ENCODE measurements around the gene PPP1R13B. TPM values are rescaled to one million over a fixed set of nuclear protein-coding genes. Genes with fewer than 3 reads are reported as not detected.

PPP1R13B gene
- total RNA-seq, 4 donors from 2014 or later, result 10.4 to 24.6 (median 11.8) TPM

- TF ChIP-seq, protein P1, sequence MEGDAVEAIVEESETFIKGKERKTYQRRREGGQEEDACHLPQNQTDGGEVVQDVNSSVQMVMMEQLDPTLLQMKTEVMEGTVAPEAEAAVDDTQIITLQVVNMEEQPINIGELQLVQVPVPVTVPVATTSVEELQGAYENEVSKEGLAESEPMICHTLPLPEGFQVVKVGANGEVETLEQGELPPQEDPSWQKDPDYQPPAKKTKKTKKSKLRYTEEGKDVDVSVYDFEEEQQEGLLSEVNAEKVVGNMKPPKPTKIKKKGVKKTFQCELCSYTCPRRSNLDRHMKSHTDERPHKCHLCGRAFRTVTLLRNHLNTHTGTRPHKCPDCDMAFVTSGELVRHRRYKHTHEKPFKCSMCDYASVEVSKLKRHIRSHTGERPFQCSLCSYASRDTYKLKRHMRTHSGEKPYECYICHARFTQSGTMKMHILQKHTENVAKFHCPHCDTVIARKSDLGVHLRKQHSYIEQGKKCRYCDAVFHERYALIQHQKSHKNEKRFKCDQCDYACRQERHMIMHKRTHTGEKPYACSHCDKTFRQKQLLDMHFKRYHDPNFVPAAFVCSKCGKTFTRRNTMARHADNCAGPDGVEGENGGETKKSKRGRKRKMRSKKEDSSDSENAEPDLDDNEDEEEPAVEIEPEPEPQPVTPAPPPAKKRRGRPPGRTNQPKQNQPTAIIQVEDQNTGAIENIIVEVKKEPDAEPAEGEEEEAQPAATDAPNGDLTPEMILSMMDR (IDR thresholded peaks at IDR 0.05 in 4 of 5, conservative IDR thresholded peaks at IDR 0.05 in 1 of 5), result no peak
- TF ChIP-seq POLR2A (IDR thresholded peaks at IDR 0.05), result no peak
- in situ Hi-C loops (cut with MboI; ENCODE audit: low sequenced_read_pairs in 4 of 4) (no loop called here), intact Hi-C loops (cut with DNase I; ENCODE audit: low total_unique reads) (no loop called here)
- Histone ChIP-seq H3K27ac (peak overlapping the region; percentile 71 to 84 (median 74)), H3K4me3 (no peak overlapping the region), H3K9me3 (no peaks in the 10 kb centered on the region), H3K36me3 (peaks cover 0 to 18% of the 10 kb centered on the region in 2 donors), H3K4me1 (peaks cover 65 to 66% of the 10 kb centered on the region in 2 donors), H3K27me3 (no peaks in the 10 kb centered on the region)
- DNase-seq (no peak), ATAC-seq (no peak)
Observed at GRCh38 chr14:103699261-103699661, 148.1 kb downstream of the PPP1R13B start.

DNA sequence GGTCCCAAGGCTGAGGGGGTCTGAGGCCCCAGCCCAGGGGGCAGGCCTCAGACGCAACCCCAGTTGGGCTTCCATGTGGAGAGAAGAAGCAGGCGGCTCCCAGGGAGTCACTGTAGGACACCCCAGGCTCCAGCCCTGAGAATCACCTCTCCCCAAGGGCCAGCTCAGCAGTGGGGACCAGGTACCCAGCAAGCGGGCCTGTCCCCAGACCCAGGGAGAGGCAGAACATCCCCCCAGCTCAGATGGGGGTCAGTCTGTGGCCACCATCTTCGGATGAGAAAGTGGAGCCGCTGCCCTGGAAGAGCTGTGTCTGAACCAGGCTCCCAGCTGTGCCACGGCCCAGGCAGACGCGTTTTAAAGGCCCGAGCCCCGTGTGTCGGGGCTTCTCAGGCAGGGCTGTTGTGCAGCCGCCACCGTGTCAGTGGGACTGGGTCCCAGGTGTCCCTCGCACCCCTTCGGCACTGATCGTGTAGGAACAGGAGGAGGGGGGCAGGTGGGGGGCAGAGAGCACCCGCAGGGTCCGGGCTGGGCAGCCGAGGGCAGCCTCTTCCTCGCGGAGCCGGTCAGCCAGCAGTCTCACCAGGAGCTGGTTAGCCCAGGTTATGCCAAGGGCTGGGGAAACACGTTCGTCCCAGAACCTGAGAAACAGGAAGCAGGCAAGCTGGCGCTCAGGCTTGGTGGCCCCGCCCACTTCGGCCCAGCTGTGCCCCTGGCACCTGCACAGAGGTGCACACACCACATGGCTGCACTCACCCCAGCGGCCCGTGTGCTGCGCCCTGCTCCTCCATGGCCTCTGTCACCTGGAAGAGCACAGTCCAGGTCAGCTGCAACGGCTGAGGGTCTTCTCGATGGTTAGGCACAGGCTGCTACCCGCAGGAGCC, 148.8 kb downstream of the PPP1R13B start:
- H3K4me3 ChIP-seq, result no peak overlapping the region
- ATAC-seq (no peak), DNase-seq (no peak)
- TF ChIP-seq POLR2A (IDR thresholded peaks at IDR 0.05), result no peak
- TF ChIP-seq, protein P1 (IDR thresholded peaks at IDR 0.05 in 4 of 5, conservative IDR thresholded peaks at IDR 0.05 in 1 of 5), result no peak
- peaks cover 66 to 67% of the 10 kb centered on the region in 2 donors for H3K4me1 ChIP-seq
- no peaks in the 10 kb centered on the region for H3K27me3 ChIP-seq
- peaks cover 0 to 22% of the 10 kb centered on the region in 2 donors for H3K36me3 ChIP-seq
- in situ Hi-C loops (cut with MboI; ENCODE audit: low sequenced_read_pairs in 4 of 4) (no loop called here), intact Hi-C loops (cut with DNase I; ENCODE audit: low total_unique reads) (no loop called here)
- H3K9me3 ChIP-seq, result no peaks in the 10 kb centered on the region
- peak overlapping the region in 3 of 4 donors; percentile 11 to 84 (median 26) for H3K27ac ChIP-seq

DNA sequence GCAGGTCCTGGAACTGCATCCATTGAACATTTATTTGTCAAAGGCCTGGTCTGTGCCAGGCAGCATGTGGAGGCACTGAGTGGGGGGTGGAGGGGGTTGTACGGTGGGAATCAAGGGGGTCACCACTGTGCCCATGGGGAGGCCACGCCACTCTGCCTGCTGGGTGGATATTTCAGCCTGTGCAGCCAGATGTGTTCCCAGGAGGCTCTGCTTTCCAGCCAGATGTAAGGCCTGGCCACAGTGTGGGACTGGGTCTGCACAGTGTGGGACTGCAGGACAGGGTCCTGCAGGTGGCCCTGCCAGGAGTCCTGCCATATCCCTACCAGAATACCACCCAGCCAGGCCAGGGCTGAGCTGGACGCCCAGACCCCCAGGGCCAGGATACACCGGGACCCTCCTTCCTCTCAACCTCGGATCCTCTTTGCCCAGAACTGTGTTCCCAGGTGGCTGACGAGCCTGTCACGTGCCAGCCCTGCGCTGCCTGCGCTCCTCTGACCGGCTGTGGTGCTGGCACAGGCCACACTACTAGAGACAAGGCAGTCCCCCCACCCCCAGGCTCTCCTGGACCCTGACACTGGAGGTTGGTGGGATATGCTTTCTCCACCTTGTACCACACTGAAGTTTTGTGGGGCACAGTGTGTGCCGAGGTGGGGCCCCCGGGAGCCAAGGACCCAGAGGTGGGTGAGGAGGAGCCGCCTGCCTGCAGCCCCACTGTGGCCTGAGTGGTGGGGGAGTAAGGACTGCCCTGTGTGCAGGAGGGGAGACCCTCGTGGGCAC, 149.6 kb downstream of the PPP1R13B start:
- H3K4me3 ChIP-seq, result no peak overlapping the region
- ATAC-seq (no peak), DNase-seq (no peak)
- H3K4me1 ChIP-seq, result peaks cover 72 to 73% of the 10 kb centered on the region in 2 donors
- in situ Hi-C loops (cut with MboI; ENCODE audit: low sequenced_read_pairs in 4 of 4) (no loop called here), intact Hi-C loops (cut with DNase I; ENCODE audit: low total_unique reads) (no loop called here)
- peak overlapping the region; percentile 16 to 84 (median 24) for H3K27ac ChIP-seq
- peaks cover 0 to 20% of the 10 kb centered on the region in 2 donors for H3K36me3 ChIP-seq
- H3K27me3 ChIP-seq, result no peaks in the 10 kb centered on the region
- TF ChIP-seq, protein P1 (IDR thresholded peaks at IDR 0.05 in 4 of 5, conservative IDR thresholded peaks at IDR 0.05 in 1 of 5), result no peak
- TF ChIP-seq POLR2A (IDR thresholded peaks at IDR 0.05), result no peak
- no peaks in the 10 kb centered on the region for H3K9me3 ChIP-seq

GRCh38 chr14:103697206-103697602, 150.2 kb downstream of the PPP1R13B start:
- in situ Hi-C loops (cut with MboI; ENCODE audit: low sequenced_read_pairs in 4 of 4), result no loop called here
- no peaks in the 10 kb centered on the region for H3K27me3 ChIP-seq
- no peaks in the 10 kb centered on the region for H3K9me3 ChIP-seq
- peak overlapping the region in 3 of 4 donors; percentile 16 to 84 (median 57) for H3K27ac ChIP-seq
- no peak overlapping the region for H3K4me3 ChIP-seq
- intact Hi-C loops (cut with DNase I; ENCODE audit: low total_unique reads), result no loop called here
- ATAC-seq (no peak), DNase-seq (no peak)
- peaks cover 72 to 79% of the 10 kb centered on the region in 2 donors for H3K4me1 ChIP-seq
- TF ChIP-seq, protein P1 (IDR thresholded peaks at IDR 0.05 in 4 of 5, conservative IDR thresholded peaks at IDR 0.05 in 1 of 5), result no peak
- no peak for TF ChIP-seq POLR2A (IDR thresholded peaks at IDR 0.05)
- peaks cover 0 to 25% of the 10 kb centered on the region in 2 donors for H3K36me3 ChIP-seq
